NCI-H526 (cell line): ENCODE measurements around the gene GCM1.

ENCODE experiments used
- DNase-seq, 2 experiments: peaks; one replicate each; lab custom pipeline; 2025; lab: John Stamatoyannopoulos, UW

Gene GCM1

DNA sequence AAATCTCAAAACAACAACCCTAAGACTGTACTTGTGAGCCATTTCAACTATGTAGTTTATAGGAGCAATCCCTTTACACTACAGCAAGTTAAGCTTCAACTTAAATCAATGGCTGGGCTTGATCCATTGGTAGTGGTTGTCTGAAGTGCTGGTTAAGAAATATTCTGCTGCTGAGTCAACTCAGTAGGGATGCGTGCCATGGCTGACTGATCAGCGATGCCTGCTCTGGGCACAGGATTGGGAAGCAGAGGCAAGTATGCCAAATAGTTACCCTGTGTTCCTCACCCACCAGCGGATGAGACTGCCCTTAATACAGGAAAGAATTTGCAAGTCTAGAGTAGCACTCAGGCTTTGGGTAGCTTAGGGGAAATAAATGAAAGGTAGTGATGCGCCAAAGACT, 41.5 kb downstream of the GCM1 start:
- peak; percentile 8 to 12 for DNase-seq

DNA sequence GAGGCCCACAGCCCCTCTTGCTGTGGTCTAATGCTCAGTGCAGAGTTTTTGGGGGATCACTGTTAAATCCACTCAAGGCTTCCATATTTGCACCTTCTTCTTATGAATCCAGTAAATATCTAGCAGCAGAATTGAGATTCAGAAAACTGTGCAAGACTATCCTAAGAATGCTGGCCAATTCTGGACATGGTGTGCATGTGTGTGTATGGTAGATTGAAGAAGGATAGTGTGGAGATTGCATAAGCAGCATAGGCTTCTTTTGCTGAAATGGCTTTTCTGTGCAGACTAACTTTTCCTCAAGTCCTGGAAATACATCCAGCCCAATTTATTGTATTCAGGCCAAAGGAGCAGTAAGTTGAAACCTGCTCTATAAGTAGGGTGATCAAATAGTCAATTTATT, 43.7 kb downstream of the GCM1 start:
- no peak for DNase-seq

DNA sequence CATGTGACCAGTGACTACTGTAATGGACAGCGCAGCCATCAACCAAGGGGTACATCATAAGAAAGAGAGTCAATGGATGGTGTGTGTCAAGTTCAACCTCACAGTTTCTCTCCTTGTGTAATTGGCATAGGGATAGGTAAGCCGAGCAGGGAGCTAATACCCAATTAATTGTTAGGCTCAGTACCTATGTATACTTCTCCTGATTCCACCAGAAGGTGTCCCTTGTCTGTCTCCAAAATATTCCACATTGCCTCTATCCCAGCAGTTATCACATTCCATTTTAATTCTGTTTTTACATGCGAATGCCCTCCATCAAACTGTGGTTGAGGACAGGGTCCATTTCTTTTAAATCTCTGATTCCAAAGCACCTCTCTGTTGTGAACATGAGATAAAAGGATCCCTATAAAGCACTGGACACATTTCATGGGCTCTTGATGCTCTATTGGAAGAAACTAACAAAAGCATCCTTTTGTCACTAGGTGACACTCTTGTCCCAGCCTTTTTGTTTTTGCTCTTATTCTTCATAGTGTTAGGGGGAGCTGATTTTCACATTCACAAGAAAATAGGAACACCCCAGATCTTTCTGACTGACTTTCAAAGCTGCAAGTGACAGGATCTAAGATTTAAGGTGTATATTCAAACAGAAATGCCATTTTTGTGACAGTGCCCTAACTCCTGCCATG, 44.5 kb downstream of the GCM1 start:
- DNase-seq = peak; percentile 15 to 41

DNA sequence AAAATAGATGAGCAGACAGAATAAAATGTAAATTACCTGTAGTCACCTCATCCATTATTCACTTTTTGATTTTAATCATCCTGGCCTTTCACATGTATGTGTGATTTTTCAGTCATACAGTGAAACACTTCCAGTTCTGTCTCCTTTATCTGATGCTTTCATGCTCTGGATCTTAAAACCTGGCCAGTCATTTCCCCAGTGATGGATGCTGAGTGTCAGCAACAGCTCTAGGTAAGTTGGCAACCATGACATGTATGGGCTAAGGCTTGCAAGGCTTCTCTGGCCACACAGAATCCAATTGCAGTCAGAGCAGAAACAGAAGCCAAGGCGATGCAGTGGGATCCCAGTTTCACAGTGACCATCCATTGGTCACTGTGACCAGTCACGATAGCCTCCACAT, 47.6 kb downstream of the GCM1 start:
- DNase-seq = no peak

DNA sequence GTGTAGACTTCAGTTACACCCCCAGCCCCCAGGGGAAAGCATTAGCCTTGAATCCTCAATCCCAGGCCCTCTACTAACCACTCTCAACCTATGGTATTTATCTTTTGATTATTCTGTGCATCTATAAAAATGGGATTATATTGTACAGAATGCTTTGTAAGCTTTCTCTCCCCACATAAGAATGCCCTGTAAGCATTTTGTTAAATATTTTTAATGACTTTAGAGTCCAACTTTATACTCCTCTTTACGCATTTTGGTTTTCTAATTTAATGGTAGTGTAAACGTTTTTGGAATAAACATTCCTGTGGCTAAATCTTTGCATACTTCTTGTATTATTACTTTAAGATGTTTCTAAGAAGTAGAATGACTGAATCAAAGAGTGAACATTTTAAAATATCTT, 48.1 kb downstream of the GCM1 start:
- no peak for DNase-seq

DNA sequence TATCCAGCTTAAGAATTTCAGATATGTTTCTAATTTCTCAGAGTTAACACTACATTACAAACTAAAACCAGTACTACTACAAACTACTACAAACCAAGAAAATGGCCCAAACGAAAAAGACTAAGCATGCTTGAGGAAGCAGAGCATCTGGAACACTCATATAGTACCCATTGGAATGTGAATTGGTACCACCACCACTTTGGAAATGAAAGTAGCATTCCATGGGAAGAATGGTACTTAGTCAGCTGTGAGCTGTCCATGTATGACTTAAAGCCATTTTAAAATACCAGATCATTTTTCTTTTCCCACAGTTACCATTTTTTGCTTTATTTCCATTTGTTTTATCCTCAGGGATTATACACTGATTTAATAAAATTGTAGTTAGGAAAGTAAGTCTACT, 52.9 kb downstream of the GCM1 start:
- DNase-seq = no peak

DNA sequence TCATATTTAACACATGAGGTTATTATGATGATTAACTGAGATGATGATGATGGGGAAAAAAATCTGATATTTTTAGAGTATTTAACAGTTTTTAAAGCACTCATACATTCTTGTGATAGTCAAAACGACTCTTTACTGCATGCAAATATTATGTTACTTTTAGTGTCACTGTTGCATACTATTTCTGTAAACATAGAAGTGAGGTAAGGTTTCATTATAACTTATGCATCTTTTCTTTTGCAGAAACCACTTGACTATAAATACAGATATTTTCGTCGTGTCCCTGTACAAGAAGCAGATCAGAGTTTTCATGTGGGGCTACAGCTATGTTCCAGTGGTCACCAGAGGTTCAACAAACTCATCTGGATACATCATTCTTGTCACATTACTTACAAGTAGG, 53.4 kb downstream of the GCM1 start:
- DNase-seq = no peak

DNA sequence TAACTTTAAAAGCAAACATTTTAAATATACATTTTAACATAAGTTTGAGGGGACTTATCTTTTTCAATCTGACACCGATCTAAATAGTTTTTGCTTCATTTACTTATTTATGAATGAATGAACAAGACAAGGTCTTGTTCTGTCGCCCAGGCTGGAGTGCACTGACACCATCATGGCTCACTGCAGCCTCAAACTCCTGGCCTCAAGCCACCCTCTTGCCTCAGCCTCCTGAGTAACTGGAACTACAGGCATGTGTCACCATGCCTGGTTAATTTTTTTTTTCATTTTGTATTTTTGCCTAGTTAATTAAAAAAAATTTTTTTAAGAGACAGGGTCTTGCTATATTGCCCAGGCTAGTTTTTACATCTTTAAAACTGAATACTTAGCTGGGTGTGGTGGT, 58.1 kb downstream of the GCM1 start:
- DNase-seq = no peak

DNA sequence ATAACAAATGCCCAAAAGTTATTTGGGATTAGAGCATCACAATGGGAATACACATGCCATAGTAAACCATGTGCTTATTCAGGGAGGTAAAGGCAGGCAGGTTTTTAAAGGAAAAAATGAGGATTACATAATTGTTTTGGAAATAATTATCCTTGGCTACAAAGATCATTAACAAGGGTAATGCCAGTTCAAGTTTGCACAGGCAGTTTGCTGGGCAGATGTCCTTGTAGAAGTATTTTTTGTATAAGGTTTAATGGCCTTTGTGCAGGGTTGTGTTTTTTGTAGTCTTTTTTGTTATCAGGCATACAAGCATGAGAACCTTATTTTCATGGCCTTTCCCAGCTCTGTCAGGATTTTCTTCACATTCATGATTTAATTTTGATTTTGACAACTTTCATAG, 58.7 kb downstream of the GCM1 start:
- DNase-seq = no peak

DNA sequence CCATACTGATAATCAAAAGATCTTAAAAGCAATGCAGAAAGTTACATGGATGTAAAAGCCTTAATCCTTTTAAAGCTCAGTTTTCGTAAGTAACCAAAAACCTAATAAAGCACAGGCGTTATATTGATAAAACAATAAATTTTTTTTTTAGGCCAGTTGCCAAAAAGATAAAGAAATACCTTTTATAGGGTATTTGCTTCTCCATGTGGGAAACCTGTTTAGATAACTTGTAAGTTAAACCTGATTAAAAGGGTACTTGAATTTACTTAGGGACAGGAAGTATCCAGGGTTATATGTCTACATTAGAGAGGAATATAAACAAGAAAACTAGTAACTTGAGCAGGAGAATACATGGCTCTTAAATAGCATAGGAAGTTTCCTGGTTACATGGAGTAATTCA, 62.3 kb downstream of the GCM1 start:
- no peak for DNase-seq

DNA sequence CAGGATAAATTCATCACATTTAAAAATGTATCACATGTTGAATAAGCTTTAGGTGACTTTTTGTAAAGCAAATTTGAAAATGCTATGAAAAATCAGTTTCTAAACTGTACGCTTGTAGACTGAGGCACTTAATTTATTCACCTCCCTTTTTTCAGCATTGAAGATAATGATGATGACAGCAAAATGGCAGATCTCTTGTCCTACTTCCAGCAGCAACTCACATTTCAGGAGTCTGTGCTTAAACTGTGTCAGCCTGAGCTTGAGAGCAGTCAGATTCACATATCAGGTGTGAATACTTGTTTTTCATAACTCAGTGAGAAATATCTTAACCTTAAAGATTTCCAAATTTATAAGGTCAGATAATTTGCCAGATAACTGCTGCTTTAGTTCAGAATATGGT, 67.8 kb downstream of the GCM1 start:
- no peak for DNase-seq
